ENCODE measurements around the gene SLC47A2.

DNA sequence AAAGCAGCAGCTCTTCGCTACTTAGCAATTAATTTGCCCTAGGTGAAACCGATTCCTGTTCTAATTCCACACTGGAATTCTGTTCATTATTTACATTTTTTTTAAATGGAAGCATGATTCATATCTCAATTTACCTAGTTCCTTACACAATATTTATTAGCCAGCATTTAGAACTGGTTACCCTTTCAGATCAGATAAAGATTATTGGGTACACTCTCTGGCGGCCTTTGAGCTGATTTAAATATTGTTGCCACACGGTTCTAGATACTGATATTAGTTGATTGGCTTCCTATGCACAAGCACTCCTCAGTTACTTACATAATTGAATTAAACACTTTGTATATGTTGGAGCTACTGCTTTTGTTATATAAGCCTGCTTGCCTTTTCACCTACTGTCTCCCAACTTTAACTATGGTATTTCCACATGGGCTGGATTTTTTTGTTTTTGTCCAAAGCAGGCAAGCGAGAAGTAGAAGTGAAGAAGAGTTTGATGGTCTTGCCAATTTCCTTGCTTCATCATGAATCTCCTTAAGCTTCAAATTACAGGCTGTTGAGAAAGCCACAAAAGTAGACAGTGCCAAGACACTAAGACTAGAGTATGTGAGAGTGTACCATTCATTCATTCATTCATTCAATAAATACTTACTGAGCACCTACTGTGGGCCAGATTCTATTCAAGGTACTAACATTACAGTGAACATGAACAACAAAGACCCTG is 71.7 kb downstream of the SLC47A2 start:
- TF ChIP-seq, protein P1, sequence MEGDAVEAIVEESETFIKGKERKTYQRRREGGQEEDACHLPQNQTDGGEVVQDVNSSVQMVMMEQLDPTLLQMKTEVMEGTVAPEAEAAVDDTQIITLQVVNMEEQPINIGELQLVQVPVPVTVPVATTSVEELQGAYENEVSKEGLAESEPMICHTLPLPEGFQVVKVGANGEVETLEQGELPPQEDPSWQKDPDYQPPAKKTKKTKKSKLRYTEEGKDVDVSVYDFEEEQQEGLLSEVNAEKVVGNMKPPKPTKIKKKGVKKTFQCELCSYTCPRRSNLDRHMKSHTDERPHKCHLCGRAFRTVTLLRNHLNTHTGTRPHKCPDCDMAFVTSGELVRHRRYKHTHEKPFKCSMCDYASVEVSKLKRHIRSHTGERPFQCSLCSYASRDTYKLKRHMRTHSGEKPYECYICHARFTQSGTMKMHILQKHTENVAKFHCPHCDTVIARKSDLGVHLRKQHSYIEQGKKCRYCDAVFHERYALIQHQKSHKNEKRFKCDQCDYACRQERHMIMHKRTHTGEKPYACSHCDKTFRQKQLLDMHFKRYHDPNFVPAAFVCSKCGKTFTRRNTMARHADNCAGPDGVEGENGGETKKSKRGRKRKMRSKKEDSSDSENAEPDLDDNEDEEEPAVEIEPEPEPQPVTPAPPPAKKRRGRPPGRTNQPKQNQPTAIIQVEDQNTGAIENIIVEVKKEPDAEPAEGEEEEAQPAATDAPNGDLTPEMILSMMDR (IDR thresholded peaks at IDR 0.05), result no peak
- TF ChIP-seq POLR2A (IDR thresholded peaks at IDR 0.05) (no peak), POLR2AphosphoS5 (IDR thresholded peaks at IDR 0.05) (no peak)
